H1 (cell line): ENCODE measurements around the gene MRPS26. TPM values are rescaled to one million over a fixed set of nuclear protein-coding genes. Genes with fewer than 3 reads are reported as not detected.
A peak's percentile ranks its signal among the peaks of the same experiment; 100 is the strongest.

Experiments
- ASH2L ChIP-seq: fragments of 200-600, 300-600 bp; sonication (generic); IDR thresholded peaks from one replicate; pipeline ENCODE4 v1.7.1; 2017; ENCODE audit warnings: low read length
- EP300 ChIP-seq, 2 experiments: IDR thresholded peaks; 1 replicate in 1 of 2; 2 replicates in 1 of 2; pipeline ENCODE4 v1.6.1; 2011 to 2012; ENCODE audit warnings: low read depth in 2 of 2, low read length in 2 of 2, mild to moderate bottlenecking in 2 of 2, borderline replicate concordance in 1 of 2, inconsistent platforms in 1 of 2, moderate library complexity in 1 of 2
- EZH2 ChIP-seq: fragments of 200-600 bp; sonication (generic); IDR thresholded peaks from 2 replicates; pipeline ENCODE4 v1.7.1; 2012; ENCODE audit warnings: low read depth, mild to moderate bottlenecking, moderate library complexity, low read length, inconsistent platforms; ENCODE audit not compliant: severe bottlenecking
- GABPA ChIP-seq: IDR thresholded peaks from 2 replicates; pipeline ENCODE4 v1.6.1; 2011; ENCODE audit warnings: mild to moderate bottlenecking, low read length, moderate library complexity, borderline replicate concordance; ENCODE audit not compliant: insufficient read depth
- KDM4A ChIP-seq: IDR thresholded peaks from one replicate; pipeline ENCODE4 v1.7.1; 2012; ENCODE audit warnings: low read depth, mild to moderate bottlenecking, moderate library complexity, low read length, inconsistent platforms; ENCODE audit not compliant: severe bottlenecking
- RBBP5 ChIP-seq: IDR thresholded peaks from 2 replicates; pipeline ENCODE4 v1.7.1; 2012; ENCODE audit warnings: low read depth, mild to moderate bottlenecking, inconsistent platforms, low read length, moderate library complexity, borderline replicate concordance
- RFX5 ChIP-seq: IDR thresholded peaks from 2 replicates; pipeline ENCODE4 v1.6.1; 2011; ENCODE audit warnings: low read depth, low read length, improper control_type of control experiment, borderline replicate concordance
- RNF2 ChIP-seq: fragments of 200-900, 300-1000 bp; sonication (generic); IDR thresholded peaks from 2 replicates; pipeline ENCODE4 v1.7.1; 2016; ENCODE audit warnings: borderline replicate concordance, low read depth, mild to moderate bottlenecking, antibody characterized with exemption, low read length; ENCODE audit not compliant: poor library complexity, severe bottlenecking; ENCODE audit errors: missing control alignments
- TAF1 ChIP-seq: IDR thresholded peaks from 2 replicates; pipeline ENCODE4 v1.6.1; 2011; ENCODE audit warnings: mild to moderate bottlenecking, low read depth, low read length
- polyA plus RNA-seq, 7 experiments: library from polyadenylated mRNA; depleted of rRNA in 3 of 7; stranded (reverse) in 5 of 7; unstranded in 2 of 7; fragments of >200 nt in 5 of 7; fragments of 200-250 nt in 2 of 7; gene quantifications; 1 replicate in 5 of 7; 2 replicates in 1 of 7; 4 replicates in 1 of 7; pipeline versions ENCODE4 v1.2.1 to v1.2.3, GENCODE V29; 2011 to 2013; ENCODE audit warnings: missing spikeins in 2 of 7, mixed read lengths in 2 of 7
- total RNA-seq: library from RNA; stranded (reverse); fragmentation: NEBNext Ultra II Directional; extraction: Animal tissue kit (Norgen Biotek cat#: 25700); gene quantifications from 2 replicates; pipeline ENCODE4 v1.2.1, GENCODE V29; 2021

Gene MRPS26
- total and polyA plus RNA-seq, 2 of the 8 experiments (the other 6 are each of a cell fraction or from before 2014, with no cell fraction given), result 83.6 to 103 TPM

DNA sequence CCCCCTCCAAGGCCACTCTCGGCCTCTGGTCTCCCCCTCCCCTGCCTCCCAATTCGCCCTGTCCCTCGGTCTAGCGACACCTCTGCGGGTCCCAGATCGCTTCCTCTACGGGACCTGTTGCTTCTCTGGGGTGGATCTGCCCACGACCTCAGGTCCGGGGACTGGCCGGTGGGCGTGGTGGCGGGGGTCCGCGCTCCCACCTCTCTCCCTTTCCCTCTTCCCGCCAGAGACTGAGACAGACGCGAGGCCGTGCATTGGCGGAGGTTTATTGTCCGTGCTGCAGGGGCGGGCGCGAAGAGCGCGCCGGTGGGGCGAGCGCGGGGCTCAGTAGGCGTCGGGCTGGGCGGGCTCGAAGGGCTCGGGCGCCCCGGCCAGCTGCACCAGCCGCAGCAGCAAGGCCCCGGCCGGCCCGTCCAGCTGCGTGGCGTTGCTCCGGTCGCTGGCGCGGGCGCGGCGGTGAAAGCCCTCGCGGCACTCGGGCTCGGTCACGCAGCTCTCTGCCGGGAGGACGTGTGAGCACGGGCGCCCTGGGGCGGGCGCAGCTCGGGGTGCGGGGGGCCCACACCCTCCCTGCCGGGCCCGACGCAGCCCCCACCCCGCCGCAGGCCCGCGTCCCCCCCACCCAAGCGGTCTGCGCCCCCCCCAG is 36.6 kb downstream of the MRPS26 start (continued):
- TF ChIP-seq RNF2, result peak; percentile 25
- no peak for TF ChIP-seq ASH2L
- TF ChIP-seq KDM4A, result peak; percentile 87
- no peak for TF ChIP-seq EP300 (IDR thresholded peaks at IDR 0.05; ENCODE audit: borderline replicate concordance in 1 of 2, low read depth in 2 of 2, low read length in 2 of 2)
- TF ChIP-seq GABPA, result no peak
- no peak for TF ChIP-seq RBBP5
- TF ChIP-seq TAF1, result no peak
- TF ChIP-seq EZH2, result peak; percentile 88
- no peak for TF ChIP-seq RFX5
